Brain microvascular endothelial cell (primary cell): Measurements from ENCODE around the gene SLC29A3.

Experiments used
- DNase-seq: peaks from one replicate; pipeline ENCODE4 v3.0.0-alpha.2; 2020
- H3K27ac ChIP-seq: fragments of 250-450 bp; sonication (Bioruptor Pico); 2 replicates; pipeline ENCODE4 v1.5.1; 2020; ENCODE audit warnings: mild to moderate bottlenecking, moderate library complexity
- H3K27me3 ChIP-seq: fragments of 250-450 bp; sonication (Bioruptor Pico); replicated peaks from 2 replicates; pipeline ENCODE4 v1.5.1; 2020; ENCODE audit warnings: mild to moderate bottlenecking
- H3K36me3 ChIP-seq: fragments of 250-450 bp; sonication (Bioruptor Pico); replicated peaks from 2 replicates; pipeline ENCODE4 v1.5.1; 2020; ENCODE audit warnings: mild to moderate bottlenecking
- H3K4me3 ChIP-seq: 2 replicates; pipeline ENCODE4 v1.5.1; 2011; ENCODE audit warnings: low read depth, mild to moderate bottlenecking, control low read depth, low read length, moderate library complexity
- in situ Hi-C: cut with HindIII; loops from 2 replicates; pipeline ENCODE4 v1.10.0; 2017; ENCODE audit warnings: low sequenced_read_pairs, low pct_ligation_motif_present
- TF ChIP-seq, protein P1 (sequence below): IDR thresholded peaks from 2 replicates; pipeline ENCODE4 v1.5.1; 2011; ENCODE audit warnings: low read depth, mild to moderate bottlenecking, moderate library complexity, low read length, control low read depth, inconsistent platforms; ENCODE audit errors: missing control alignments

SLC29A3 gene

DNA sequence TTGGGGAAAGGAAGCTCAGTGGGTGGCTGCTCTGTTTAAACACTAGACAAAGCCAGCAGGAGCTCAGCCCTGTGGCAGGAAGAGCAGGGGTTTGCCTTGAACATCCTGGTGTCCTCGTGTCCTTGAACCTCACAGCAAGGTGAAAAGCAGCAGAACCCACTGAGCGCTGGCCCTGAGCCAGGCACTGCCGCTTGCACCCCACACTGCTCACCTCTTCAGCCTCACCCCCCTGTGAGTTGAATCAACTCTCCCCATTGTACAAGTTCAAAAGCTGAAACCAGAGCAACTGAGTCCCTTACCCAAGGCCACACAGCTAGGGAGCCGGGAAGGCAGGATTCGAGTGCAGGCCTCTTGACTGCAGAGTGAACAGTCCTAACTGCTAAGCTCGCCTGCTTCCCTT, 32.0 kb downstream of the SLC29A3 start:
- Histone ChIP-seq H3K36me3 (no peaks in the 10 kb centered on the region), H3K27me3 (no peaks in the 10 kb centered on the region), H3K27ac (no peak overlapping the region), H3K4me3 (no peak overlapping the region)
- in situ Hi-C loops: no loop called here
- DNase-seq: no peak
- TF ChIP-seq, protein P1, sequence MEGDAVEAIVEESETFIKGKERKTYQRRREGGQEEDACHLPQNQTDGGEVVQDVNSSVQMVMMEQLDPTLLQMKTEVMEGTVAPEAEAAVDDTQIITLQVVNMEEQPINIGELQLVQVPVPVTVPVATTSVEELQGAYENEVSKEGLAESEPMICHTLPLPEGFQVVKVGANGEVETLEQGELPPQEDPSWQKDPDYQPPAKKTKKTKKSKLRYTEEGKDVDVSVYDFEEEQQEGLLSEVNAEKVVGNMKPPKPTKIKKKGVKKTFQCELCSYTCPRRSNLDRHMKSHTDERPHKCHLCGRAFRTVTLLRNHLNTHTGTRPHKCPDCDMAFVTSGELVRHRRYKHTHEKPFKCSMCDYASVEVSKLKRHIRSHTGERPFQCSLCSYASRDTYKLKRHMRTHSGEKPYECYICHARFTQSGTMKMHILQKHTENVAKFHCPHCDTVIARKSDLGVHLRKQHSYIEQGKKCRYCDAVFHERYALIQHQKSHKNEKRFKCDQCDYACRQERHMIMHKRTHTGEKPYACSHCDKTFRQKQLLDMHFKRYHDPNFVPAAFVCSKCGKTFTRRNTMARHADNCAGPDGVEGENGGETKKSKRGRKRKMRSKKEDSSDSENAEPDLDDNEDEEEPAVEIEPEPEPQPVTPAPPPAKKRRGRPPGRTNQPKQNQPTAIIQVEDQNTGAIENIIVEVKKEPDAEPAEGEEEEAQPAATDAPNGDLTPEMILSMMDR: no peak

DNA sequence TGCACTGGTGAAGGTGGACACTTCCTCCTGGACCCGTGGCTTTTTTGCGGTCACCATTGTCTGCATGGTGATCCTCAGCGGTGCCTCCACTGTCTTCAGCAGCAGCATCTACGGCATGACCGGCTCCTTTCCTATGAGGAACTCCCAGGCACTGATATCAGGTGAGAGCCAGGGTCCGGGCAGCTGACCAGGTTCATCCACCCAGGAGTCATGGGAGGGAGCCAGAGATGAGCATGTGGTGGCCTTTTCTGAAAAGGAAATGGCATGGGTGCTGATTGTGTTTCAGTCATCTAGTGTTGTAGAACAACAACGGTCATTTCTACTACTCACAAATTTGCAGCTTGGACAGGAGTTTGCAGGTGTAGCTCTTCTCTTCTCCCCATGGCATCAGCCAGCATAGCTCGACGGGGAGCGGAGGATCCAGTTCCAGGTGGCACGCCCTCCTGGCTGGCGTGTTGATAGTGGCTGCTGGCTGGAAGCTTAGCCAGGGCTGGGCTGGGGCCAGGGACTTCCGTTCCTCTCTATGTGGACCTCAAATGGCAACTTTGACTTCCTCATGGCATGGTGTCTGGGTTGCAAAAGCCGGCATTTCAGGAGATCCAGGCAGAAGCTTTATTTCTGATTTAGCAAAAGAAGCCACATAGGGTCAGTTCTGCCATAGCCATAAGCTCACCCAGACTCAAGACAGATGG, 32.7 kb downstream of the SLC29A3 start:
- no peak for DNase-seq
- in situ Hi-C loops: no loop called here
- Histone ChIP-seq H3K4me3 (no peak overlapping the region), H3K27me3 (no peaks in the 10 kb centered on the region), H3K36me3 (no peaks in the 10 kb centered on the region), H3K27ac (no peak overlapping the region)
- TF ChIP-seq, protein P1: no peak

DNA sequence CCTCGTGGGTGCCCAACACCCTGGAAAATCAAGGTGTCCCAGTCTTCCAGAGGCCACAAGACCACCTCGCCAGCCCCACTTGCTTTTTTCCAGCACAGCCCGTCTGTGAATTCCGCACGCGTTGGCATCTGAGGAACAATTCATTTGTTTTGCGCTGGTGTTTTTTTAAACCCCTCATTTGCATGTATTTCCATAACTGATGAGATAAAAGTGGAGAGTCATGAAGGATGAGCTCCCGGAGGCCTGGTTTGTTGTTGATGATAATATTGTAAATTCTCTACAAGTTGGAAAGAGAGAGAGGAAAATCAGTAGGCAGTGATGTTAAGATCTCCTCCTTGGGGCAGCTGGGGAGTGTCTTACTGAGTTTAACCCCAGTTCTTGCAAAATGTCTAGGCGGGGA, 34.6 kb downstream of the SLC29A3 start:
- in situ Hi-C loops: no loop called here
- H3K36me3 ChIP-seq: no peaks in the 10 kb centered on the region
- TF ChIP-seq, protein P1: no peak

DNA sequence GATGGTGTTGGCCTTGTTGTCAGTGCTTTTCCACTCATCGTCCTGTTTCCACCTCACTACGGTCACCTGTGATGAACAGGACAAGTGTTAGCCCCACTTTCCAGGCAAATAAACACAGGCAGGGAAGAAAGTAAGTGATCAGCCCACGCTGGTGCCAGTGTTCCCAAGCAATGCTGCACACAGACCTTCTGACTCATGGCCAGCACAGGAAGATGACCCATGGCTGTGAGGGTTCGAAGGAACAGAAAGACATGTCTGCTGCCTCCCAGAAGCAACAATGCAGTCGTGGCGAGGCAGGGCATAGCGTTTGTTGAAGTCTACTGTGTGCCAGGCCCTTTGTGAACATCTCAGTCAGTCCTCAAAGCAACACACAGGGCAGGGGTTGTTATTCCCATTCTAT, 35.7 kb downstream of the SLC29A3 start:
- no peak overlapping the region for H3K27ac ChIP-seq
- H3K27me3 ChIP-seq: no peaks in the 10 kb centered on the region
- no peak overlapping the region for H3K4me3 ChIP-seq
- in situ Hi-C loops: no loop called here
- TF ChIP-seq, protein P1: no peak
- no peaks in the 10 kb centered on the region for H3K36me3 ChIP-seq
- no peak for DNase-seq

More for the DNA sequence above, 34.6 kb downstream of the SLC29A3 start:
- Histone ChIP-seq H3K27ac (no peak overlapping the region), H3K4me3 (no peak overlapping the region), H3K27me3 (no peaks in the 10 kb centered on the region)
- no peak for DNase-seq

DNA sequence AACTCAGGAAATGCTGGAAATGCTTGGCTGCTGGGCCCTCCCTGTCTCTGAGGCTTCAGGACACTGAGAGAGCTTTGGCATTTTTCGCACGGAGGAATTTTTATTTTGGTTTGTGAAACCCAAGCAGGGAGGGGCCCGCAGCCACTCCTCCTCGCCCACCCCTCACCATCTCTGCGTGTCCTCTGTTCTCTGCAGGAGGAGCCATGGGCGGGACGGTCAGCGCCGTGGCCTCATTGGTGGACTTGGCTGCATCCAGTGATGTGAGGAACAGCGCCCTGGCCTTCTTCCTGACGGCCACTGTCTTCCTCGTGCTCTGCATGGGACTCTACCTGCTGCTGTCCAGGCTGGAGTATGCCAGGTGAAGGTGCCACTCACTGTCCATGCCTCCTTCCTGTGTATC, 36.8 kb downstream of the SLC29A3 start:
- Histone ChIP-seq H3K36me3 (no peaks in the 10 kb centered on the region), H3K27me3 (no peaks in the 10 kb centered on the region), H3K27ac (no peak overlapping the region), H3K4me3 (no peak overlapping the region)
- in situ Hi-C loops: no loop called here
- no peak for DNase-seq
- TF ChIP-seq, protein P1: no peak

DNA sequence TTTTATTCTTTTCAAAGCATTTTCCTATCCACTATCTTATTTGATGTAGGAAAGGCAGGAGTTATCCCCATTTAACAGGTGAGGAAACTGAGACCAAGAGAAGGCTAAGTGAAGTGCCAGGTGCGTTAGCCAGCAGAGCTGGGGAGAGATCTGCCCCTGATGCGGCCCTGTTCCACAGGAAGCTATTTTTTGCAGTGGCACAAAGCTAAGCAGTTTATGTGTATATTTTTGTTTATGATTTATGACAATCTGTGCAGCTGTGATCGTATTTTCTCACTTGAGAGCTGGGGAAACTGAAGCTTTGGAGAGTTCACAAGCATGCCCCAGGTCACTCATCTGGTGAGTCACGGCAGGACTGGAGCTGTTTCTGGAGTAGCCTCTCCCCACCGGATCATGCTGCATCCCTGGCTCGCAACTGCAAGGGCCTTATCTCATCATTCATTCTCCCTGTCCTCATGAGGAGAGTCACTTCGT, 38.8 kb downstream of the SLC29A3 start:
- TF ChIP-seq, protein P1: no peak
- no peak overlapping the region for H3K27ac ChIP-seq
- in situ Hi-C loops: no loop called here
- H3K4me3 ChIP-seq: no peak overlapping the region
- H3K36me3 ChIP-seq: no peaks in the 10 kb centered on the region
- peak; percentile 20 for DNase-seq
- H3K27me3 ChIP-seq: no peaks in the 10 kb centered on the region
